Activated naive CD4-positive, alpha-beta T cell treated with anti-CD3 and anti-CD28 coated beads, Interleukin-2, amount 10 ng/mL, durations not matched to agents 7 days and 5 days (primary cell): ENCODE results near the gene KCNMA1.

Source experiments
- CTCF ChIA-PET: fragments of 350-600 bp; sonication (Branson Sonifier 250); formaldehyde crosslinking; loops from one replicate; lab custom pipeline; 2021; ENCODE audit warnings: antibody characterized with exemption; lab: Charles Lee
- DNase-seq: peaks from one replicate; pipeline ENCODE4 v3.0.0-alpha.2; 2020
- H3K27ac Mint-ChIP-seq: one replicate; pipeline ENCODE4 v1.8.0; 2021; ENCODE audit warnings: mild to moderate bottlenecking, moderate library complexity, mixed read lengths
- H3K27me3 Mint-ChIP-seq: one replicate; pipeline ENCODE4 v1.8.0; 2021; ENCODE audit warnings: mild to moderate bottlenecking, mixed read lengths
- H3K36me3 Mint-ChIP-seq: one replicate; pipeline ENCODE4 v1.8.0; 2021; ENCODE audit warnings: mixed read lengths
- H3K4me1 Mint-ChIP-seq: one replicate; pipeline ENCODE4 v1.8.0; 2021; ENCODE audit warnings: mixed read lengths
- H3K4me3 Mint-ChIP-seq: one replicate; pipeline ENCODE4 v1.8.0; 2021; ENCODE audit warnings: mild to moderate bottlenecking, moderate library complexity, mixed read lengths
- H3K9me3 Mint-ChIP-seq: one replicate; pipeline ENCODE4 v1.8.0; 2021; ENCODE audit warnings: mixed read lengths

The KCNMA1 gene

DNA sequence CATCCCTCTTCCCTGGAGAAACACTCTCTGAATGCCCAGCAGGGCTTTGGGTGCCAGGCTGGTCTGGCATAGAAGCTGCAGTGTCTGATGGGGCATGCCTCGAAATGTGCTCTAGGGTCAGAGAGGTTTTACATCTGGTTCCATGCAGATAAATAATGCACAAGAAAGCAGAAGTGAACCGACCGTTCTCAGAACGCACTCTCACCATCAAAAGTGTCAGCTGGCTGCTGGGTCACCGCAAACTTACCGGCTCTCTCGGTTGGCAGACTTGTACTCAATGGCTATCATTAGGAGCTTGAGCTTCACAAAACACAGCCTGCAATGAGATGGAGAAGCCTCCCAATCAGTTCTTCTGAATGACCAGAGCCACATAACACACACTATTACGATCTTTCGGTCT is 610.0 kb downstream of the KCNMA1 start:
- Mint-ChIP-seq H3K27me3 (peaks cover 9% of the 10 kb centered on the region), H3K4me3 (no peak overlapping the region), H3K36me3 (no peaks in the 10 kb centered on the region), H3K27ac (no peak overlapping the region), H3K4me1 (no peaks in the 10 kb centered on the region), H3K9me3 (no peaks in the 10 kb centered on the region)
- DNase-seq = no peak
- CTCF ChIA-PET = no interaction called here

DNA sequence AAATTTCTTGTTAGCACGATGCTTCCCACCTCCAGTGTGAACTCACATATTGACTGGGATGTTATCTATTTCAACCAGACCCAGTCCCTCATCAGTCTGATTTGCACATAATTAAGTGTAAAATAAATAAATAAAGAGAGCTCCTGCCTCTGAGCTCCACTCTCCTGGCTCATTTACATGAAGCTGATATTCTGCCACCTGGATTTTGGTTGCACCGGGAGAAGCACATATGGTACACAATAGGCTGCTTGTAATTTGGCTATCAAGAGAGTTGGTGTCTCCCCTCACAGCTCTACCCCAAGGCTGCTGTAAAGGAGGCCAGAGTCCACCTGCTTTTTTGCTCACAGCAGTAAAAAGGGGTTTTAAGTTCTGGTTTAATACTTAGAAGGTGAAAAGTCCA is 610.5 kb downstream of the KCNMA1 start:
- Mint-ChIP-seq H3K36me3 (no peaks in the 10 kb centered on the region), H3K9me3 (no peaks in the 10 kb centered on the region), H3K27ac (no peak overlapping the region), H3K27me3 (peaks cover 9% of the 10 kb centered on the region), H3K4me3 (no peak overlapping the region), H3K4me1 (no peaks in the 10 kb centered on the region)
- DNase-seq = no peak
- CTCF ChIA-PET = no interaction called here

DNA sequence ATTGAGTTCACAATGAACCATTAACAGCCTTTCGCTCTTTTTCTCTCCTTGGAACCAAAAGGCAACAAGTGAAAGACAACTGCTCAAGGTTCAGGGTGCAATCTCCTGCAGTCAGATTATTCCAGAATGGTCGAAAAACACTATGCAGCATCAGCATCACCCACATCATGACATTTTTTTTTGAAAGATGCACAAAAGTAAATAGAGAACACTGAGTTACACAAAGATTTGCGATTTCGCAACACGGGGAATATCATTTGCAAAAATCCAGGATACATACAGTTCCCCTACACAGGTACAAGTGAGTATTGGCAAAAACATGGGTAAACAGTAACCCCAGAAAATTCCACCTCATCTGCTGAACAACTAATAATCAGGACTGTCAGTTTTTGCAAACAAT is 611.5 kb downstream of the KCNMA1 start:
- Mint-ChIP-seq H3K9me3 (no peaks in the 10 kb centered on the region), H3K36me3 (no peaks in the 10 kb centered on the region), H3K27ac (no peak overlapping the region), H3K4me1 (no peaks in the 10 kb centered on the region), H3K27me3 (peaks cover 9% of the 10 kb centered on the region), H3K4me3 (no peak overlapping the region)
- CTCF ChIA-PET = no interaction called here
- no peak for DNase-seq

DNA sequence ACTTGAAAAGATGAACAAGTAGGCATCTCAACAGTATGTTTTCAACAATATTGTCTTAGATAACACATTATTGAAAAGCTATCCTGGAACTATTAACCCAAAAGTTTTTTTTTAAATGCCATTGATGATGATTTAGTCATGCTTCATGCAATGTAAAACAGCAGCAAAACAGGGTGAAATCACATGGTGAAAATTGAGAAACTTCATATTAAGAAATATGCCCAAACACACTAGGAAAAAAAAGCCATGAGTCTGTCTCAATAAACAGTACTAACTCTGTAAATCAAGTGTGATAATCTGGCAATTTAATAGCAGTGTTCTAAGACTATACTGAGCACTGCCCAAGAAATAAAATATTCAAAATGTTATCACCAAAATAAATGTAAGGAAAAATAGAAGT is 613.1 kb downstream of the KCNMA1 start:
- Mint-ChIP-seq H3K4me3 (no peak overlapping the region), H3K27ac (no peak overlapping the region), H3K27me3 (peaks cover 9% of the 10 kb centered on the region), H3K9me3 (no peaks in the 10 kb centered on the region), H3K4me1 (no peaks in the 10 kb centered on the region), H3K36me3 (no peaks in the 10 kb centered on the region)
- CTCF ChIA-PET = interaction anchor here (0.6 kb wide), 1 partner anchor 99 kb away, joined by 3 read pairs; no protein-coding TSS in a partner anchor
- DNase-seq = no peak

GRCh38 chr10:77023396-77023795 is 614.2 kb downstream of the KCNMA1 start:
- Mint-ChIP-seq H3K27me3 (peaks cover 7% of the 10 kb centered on the region), H3K4me3 (no peak overlapping the region), H3K9me3 (no peaks in the 10 kb centered on the region), H3K4me1 (no peaks in the 10 kb centered on the region), H3K27ac (no peak overlapping the region), H3K36me3 (no peaks in the 10 kb centered on the region)
- CTCF ChIA-PET = no interaction called here
- DNase-seq = no peak

DNA sequence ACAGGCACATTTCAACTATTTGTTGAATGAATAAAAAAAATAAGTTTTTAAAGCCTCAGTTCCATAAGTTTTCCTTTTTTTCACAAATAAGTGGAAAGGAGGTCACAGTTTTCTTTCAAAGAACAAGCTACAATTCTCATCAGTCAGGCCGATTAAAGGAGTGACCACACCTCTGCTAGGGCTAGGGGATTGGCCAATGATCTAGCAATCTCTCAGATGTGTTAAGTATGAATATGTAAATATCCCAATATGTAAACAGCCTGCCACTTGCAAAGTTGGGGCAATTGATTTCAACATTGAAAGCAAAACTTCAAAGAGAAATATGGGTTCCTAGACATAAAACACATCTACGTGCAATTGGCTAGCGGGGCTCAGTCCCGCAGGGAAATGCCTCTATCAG is 614.9 kb downstream of the KCNMA1 start:
- H3K36me3 Mint-ChIP-seq = no peaks in the 10 kb centered on the region
- CTCF ChIA-PET = no interaction called here
- H3K27me3 Mint-ChIP-seq = peaks cover 5% of the 10 kb centered on the region
- no peak overlapping the region for H3K27ac Mint-ChIP-seq
- no peak overlapping the region for H3K4me3 Mint-ChIP-seq
- no peaks in the 10 kb centered on the region for H3K4me1 Mint-ChIP-seq
- DNase-seq = no peak
- no peaks in the 10 kb centered on the region for H3K9me3 Mint-ChIP-seq

DNA sequence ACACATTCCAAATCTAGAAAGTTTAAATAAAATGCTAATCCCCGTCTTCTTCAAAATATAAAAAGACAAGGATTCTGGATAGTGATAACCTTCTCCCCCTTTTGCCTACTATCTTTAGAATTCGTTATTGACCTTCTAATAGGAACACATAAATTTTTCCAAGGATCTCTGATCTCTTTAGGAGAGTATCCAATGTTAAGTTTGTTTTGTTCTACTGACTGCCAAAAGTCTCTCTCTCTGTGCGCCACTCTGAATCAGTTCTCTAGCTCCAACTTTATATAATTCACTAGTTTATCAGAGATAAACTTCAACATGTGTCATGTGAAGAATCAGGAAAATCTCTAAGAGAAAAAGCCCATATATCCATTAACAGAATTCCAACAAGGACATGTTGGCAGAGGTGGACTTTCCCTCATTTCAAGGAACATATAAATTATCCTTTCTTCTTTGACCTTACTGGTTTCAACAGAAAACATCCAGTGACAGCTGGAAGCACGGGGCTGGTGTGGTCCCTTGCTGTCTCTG is 615.6 kb downstream of the KCNMA1 start:
- H3K4me1 Mint-ChIP-seq = no peaks in the 10 kb centered on the region
- no peaks in the 10 kb centered on the region for H3K36me3 Mint-ChIP-seq
- H3K4me3 Mint-ChIP-seq = no peak overlapping the region
- no peaks in the 10 kb centered on the region for H3K27me3 Mint-ChIP-seq
- H3K9me3 Mint-ChIP-seq = no peaks in the 10 kb centered on the region
- CTCF ChIA-PET = no interaction called here
- DNase-seq = no peak
- no peak overlapping the region for H3K27ac Mint-ChIP-seq

GRCh38 chr10:77020426-77021040 is 617.1 kb downstream of the KCNMA1 start:
- no peak overlapping the region for H3K4me3 Mint-ChIP-seq
- H3K36me3 Mint-ChIP-seq = no peaks in the 10 kb centered on the region
- H3K27ac Mint-ChIP-seq = no peak overlapping the region
- CTCF ChIA-PET = no interaction called here
- no peaks in the 10 kb centered on the region for H3K4me1 Mint-ChIP-seq
- H3K9me3 Mint-ChIP-seq = no peaks in the 10 kb centered on the region
- no peaks in the 10 kb centered on the region for H3K27me3 Mint-ChIP-seq
- DNase-seq = no peak

DNA sequence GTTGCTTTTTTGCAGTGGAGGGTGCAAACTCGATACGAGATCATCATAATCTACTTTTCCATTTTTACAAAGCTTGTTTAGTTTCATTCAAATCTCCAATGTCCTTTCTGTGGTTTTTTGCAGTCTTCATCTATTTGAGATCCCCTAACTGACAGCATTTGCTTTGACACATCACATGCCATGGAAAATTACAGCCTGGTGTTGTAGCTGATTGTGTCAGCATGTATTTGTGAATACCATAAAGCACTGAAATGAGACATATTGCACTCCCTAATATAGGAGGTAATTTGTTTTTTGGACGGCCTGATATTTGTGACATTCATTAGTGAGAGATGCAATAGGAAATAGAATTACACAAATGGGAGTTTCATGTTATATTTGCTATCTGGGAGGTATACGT is 620.8 kb downstream of the KCNMA1 start:
- Mint-ChIP-seq H3K27ac (no peak overlapping the region), H3K27me3 (no peaks in the 10 kb centered on the region), H3K4me1 (no peaks in the 10 kb centered on the region), H3K36me3 (no peaks in the 10 kb centered on the region), H3K9me3 (no peaks in the 10 kb centered on the region), H3K4me3 (no peak overlapping the region)
- no peak for DNase-seq
- CTCF ChIA-PET = interaction anchor here (1.0 kb wide), 1 partner anchor 12 kb away, joined by 4 read pairs; no protein-coding TSS in a partner anchor

DNA sequence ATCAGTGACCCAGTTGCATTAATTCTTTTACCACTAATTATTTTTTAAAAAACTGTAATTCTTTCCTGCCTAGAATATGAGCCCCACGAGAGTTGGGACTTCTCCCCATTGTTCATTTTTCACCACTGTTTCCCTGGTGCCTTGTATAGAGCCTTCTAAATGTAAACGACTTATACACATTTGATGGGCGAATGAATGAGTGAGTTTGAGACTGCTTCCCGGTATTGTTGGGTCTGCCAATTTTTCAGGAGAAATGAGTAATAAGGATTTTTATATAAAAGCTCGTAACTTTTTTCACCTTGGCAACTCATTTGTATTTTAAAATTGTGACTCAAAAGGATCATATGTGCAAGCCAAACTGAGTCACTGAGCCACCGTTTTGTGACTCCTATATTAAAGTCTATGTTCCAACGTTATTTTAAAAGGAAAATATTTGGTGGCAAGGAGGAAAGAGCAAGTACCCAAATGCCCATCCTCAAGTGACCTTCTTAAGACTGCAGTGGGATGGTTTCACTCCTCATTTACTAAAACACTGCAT is 621.3 kb downstream of the KCNMA1 start:
- DNase-seq = no peak
- H3K27ac Mint-ChIP-seq = no peak overlapping the region
- no peaks in the 10 kb centered on the region for H3K27me3 Mint-ChIP-seq
- no peaks in the 10 kb centered on the region for H3K36me3 Mint-ChIP-seq
- CTCF ChIA-PET = interaction anchor here (1.0 kb wide), 1 partner anchor 11 kb away, joined by 4 read pairs; no protein-coding TSS in a partner anchor
- H3K9me3 Mint-ChIP-seq = no peaks in the 10 kb centered on the region
- no peak overlapping the region for H3K4me3 Mint-ChIP-seq
- H3K4me1 Mint-ChIP-seq = no peaks in the 10 kb centered on the region

GRCh38 chr10:77015360-77015759 is 622.2 kb downstream of the KCNMA1 start:
- H3K4me3 Mint-ChIP-seq = no peak overlapping the region
- no peak overlapping the region for H3K27ac Mint-ChIP-seq
- no peaks in the 10 kb centered on the region for H3K4me1 Mint-ChIP-seq
- H3K9me3 Mint-ChIP-seq = no peaks in the 10 kb centered on the region
- CTCF ChIA-PET = no interaction called here
- no peak for DNase-seq
- H3K36me3 Mint-ChIP-seq = no peaks in the 10 kb centered on the region
- no peaks in the 10 kb centered on the region for H3K27me3 Mint-ChIP-seq

- H3K4me3 Mint-ChIP-seq = no peak overlapping the region
- no peak overlapping the region for H3K27ac Mint-ChIP-seq
- DNase-seq = no peak
- H3K36me3 Mint-ChIP-seq = no peaks in the 10 kb centered on the region
- no peaks in the 10 kb centered on the region for H3K4me1 Mint-ChIP-seq
- CTCF ChIA-PET = interaction anchor here (0.6 kb wide), 1 partner anchor 7 kb away, joined by 3 read pairs; no protein-coding TSS in a partner anchor
- H3K27me3 Mint-ChIP-seq = no peaks in the 10 kb centered on the region
- no peaks in the 10 kb centered on the region for H3K9me3 Mint-ChIP-seq
These were observed 624.7 kb downstream of the KCNMA1 start for GRCh38 chr10:77012812-77013500.

DNA sequence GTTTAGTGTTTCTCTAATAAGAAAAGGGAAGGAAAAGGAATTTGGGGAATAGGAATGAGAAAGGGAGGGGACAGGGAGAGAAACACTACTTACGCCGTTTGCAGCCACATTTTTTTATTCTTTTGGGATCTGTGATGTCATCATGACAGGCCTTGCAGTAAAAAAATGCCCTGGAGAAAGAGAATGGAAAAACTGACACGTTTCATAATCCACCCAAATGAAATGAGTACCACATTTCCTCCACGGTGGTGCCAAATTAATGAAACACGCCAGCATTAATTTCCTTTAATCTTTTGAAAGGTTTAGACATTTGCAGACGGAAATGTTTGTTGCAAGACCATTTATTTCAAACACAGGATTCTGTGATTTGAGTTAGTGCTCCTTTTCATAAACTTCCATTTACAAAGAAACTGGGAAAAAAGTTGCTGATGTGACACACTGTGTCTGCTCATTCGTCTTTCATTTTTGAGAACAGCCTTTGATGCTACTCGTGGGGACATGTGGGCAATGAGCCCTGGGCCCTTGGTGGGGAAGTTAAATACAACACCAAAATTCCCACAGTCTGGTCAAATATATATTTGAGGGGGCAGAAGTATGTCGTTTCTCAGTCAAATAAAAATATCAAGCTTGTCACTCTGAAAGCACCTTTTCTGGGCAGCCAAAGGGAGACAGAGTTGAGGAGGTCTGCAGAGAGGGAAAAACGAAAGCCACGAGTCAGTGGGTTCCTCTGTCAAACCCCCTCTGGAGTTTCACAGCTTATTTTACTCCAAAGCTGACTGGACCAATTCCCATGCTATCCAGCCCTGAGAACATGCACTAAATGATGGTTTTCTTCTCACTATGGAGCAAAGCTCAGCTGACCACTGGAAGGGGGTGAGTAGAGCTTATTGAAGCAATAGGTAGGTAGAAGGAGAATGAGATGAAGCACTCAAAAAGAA is 625.5 kb downstream of the KCNMA1 start:
- H3K4me3 Mint-ChIP-seq = no peak overlapping the region
- CTCF ChIA-PET = no interaction called here
- no peaks in the 10 kb centered on the region for H3K4me1 Mint-ChIP-seq
- no peaks in the 10 kb centered on the region for H3K9me3 Mint-ChIP-seq
- no peak overlapping the region for H3K27ac Mint-ChIP-seq
- H3K27me3 Mint-ChIP-seq = no peaks in the 10 kb centered on the region
- DNase-seq = no peak
- H3K36me3 Mint-ChIP-seq = no peaks in the 10 kb centered on the region

DNA sequence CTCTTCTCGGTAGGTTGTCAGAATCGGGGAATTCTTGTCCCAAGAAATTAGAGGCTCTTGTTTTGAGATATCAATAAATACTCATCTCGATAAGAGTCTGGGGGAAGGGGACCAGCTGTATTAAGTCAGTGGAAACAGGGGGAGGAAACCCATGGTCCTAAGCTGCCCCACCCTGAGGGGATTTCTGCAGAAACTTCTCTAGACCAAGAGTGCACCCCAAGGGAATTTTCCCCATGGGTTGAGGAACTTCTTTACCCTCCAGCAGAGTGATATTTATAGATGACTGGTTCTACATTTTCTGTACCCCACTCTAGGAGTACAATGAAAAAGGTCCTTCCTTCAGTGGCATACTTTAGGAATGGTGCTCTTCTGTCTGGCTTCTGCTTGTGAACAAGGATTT is 627.2 kb downstream of the KCNMA1 start:
- CTCF ChIA-PET = no interaction called here
- Mint-ChIP-seq H3K9me3 (no peaks in the 10 kb centered on the region), H3K27me3 (no peaks in the 10 kb centered on the region), H3K4me3 (no peak overlapping the region), H3K4me1 (no peaks in the 10 kb centered on the region), H3K36me3 (no peaks in the 10 kb centered on the region), H3K27ac (no peak overlapping the region)
- DNase-seq = no peak
